Right renal cortex interstitium (tissue), 3 donors: Measurements from ENCODE around the gene OSBPL5. TPM values are rescaled to one million over a fixed set of nuclear protein-coding genes. Genes with fewer than 3 reads are reported as not detected.

Experiments
- DNase-seq, 3 donors: peaks; one replicate each; pipeline ENCODE4 v3.0.0-alpha.2; 2013; ENCODE audit warnings: low read depth in 3 of 3, low spot score in 2 of 3
- polyA plus RNA-seq, 3 donors: library from polyadenylated mRNA; unstranded; fragments of 120-200 nt; gene quantifications; one replicate each; pipeline ENCODE4 v1.2.1, GENCODE V29; 2013; ENCODE audit not compliant: insufficient read length in 3 of 3

The OSBPL5 gene
- polyA plus RNA-seq, 3 donors: 15.7 to 17.5 (median 16.5) TPM

GRCh38 chr11:3164552-3165151 lies 458 bp downstream of the OSBPL5 start:
- DNase-seq: no peak

- DNase-seq: no peak
These were observed 965 bp downstream of the OSBPL5 start for GRCh38 chr11:3164138-3164551.

DNA sequence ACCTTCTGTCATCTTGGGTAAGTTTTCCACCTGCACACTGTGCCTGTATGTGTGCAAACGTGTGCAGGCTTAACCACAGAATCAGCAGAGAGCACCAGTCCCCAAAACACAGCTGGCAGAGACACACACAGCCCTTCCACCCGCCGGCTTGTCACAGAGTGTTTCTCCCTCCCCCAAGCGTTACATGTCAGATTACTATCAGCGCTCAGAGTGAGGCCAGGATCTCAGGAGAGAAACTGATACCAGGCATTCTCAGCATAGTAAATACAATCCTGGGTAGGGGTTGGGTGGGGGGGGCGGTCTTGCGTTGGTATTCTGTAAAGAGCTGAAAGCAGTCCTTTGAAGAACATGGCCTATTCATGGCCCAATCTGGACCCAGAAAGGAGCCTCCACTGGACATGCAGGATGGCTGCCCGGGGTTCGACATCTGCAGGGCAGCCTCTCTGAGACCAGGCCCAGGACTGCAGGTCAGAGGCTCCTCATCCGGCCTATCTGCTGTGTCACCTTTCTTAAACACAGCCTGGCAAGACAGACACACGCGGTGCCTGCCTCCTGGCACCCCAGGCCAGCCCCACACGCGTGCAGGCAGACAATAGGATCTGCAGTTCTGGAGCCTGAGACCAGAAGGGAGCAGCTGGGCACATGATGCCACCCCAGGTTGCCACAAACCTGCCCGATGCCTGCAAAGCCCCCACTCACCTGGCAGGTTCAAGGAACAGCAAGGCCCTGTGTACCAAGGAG lies 1.7 kb downstream of the OSBPL5 start:
- DNase-seq: no peak

DNA sequence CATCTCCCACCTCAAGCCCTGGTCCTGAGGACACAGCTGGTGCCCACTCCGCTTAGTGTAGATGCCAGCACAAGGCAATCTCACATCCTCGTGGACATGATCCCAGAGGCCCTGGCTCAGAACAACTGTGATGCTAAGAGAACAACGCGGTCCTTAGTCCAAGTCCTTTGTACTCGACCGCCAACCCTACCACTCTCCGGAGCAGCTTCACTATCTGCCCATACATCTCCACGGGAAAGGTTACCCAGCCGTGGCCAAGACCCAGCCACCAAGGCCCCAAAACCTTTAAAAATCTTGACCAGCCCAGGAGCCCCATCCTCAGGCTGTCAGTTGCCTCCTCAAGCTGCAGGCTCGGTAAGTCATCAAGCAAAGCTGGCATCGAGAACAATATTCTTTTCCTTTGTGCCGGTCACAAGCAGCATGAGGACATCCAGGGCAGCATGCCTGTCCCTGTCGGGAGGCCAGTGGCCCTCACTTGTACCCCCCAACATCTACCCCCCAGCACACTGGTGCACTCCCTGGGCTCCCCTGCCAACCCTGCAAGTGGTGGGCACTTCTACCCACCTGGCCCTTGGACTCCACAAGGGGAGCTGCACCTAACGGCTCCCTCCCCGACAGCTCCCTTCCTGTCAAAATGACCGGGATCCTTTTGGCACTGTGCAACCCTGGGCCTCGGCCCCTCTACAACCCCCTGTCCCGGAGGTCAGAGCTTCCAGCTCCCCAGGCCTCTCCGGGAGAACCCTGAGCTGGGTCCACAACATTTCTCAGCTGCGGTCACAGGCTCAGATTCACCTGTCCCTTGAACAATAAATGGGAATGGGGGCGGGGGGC lies 2.5 kb downstream of the OSBPL5 start:
- no peak for DNase-seq

GRCh38 chr11:3161720-3162409 lies 3.2 kb downstream of the OSBPL5 start:
- DNase-seq: no peak

DNA sequence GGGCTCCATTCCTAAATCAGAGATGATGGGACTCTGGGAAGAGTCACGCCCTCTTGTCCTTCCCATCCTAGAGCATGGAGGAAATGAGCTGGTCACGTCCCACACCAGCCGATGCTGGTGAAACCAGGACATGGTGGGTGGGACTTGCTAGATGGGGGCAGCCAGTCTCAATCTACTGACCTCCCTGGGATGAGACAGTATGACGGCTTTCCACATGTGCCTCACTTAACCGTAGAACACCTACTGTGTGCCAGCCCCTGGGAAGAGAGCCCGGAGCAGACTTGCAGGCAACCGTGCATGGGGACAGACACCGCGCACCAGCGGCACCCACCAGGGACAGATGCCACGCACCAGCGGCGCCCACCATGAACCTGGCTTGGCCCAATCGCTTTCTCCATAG lies 3.8 kb downstream of the OSBPL5 start:
- no peak for DNase-seq

DNA sequence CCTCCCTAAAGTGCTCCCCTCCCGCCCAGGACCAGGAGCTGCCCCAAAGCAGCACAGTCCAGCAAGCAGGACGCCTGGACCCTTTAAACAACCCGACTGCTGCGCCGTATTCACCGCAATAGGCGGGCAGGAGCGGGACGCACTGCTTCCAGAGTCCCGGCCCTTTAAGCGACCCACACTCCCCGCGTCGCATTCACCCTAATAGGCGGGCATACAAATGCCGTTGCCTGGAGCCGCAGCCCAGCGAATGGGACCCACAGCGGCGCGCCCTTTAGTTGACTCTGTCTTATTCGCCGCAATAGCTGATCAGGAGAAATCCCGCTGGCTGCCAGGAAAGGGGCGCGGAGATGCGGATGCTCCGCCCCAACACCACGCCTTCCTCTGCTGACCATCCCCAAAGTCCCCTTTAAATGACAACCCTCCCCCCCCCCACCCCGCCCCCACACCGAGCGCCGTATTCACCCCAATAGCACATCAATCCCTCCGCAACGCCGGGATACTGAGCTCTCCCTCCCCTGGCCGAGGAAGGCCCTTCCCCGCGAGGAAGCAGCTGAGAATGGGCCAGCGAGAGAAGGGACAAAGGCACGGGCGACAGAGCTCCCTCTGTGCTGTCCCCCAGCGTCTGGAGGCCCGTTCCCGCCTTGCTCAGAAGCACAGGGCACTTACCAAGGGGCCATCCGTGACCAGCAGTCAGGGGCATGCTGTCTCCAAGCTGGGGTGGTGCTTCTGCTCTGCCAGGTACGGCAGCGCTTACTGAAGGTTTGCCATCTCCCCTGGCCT lies 4.7 kb downstream of the OSBPL5 start:
- peak; percentile 70 to 88 (median 79) for DNase-seq

DNA sequence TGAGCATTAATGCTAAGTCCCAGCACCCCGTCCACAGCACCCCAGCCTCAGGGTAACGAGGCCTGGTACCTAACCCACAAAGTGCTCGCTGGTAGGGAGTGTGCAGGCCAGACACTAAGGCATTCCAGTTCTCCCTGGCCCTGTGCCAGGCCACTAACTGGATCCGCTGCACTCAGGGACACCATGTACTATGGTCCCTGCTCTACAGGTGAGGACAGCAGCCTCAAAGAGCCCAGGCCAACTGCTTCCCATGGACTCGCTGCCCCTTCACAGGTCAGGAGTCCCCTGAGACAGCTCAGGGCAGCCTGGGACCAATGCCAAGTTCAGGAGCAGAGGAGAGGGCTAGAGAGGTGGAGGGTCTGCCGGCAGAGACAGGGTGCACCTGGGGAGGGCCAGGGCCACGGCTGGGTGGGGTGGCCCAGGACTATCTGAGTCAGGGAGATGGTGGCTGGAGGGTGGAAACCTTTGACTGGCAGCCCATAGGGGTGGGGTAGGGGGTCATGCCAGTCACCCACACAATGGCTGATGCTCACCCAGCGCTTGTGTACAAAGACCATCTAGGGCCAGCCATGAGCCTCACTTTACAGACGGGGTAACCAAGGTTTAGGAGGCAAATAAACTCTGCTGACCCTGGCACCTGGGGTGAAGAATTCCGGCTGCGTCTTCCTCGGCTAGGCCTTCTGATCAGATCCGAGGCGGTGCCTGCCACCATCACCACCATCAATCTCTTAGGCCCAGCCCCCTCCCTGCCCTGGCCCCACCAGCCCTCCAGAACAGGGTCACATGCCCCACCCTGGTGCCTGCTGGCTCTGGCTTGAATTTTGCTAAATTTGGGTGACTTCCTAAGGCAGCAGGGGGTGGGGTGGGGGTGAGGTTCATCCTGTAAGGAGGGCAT lies 5.6 kb downstream of the OSBPL5 start:
- no peak for DNase-seq

DNA sequence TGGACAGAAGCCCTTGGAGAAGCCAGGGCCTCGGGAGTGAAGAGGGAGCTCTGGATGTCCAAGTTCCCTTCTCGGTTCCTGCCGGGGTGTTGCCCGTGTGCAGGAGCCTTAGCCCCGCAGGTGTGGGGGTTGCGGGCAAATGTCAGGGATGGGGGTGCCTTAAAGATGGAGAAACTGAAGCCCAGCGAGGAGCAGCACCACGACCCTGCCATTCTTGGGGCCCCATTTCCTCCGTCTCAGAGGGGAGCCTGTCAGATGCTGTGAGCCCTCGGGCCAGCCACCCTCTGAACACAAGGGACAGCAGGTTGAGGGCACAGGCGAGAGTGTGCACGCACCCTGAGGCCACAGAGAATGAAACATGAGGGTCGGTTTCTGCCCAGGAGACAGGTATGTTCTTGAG lies 6.3 kb downstream of the OSBPL5 start:
- DNase-seq: no peak

- no peak for DNase-seq
These were observed 6.9 kb downstream of the OSBPL5 start for GRCh38 chr11:3158131-3158591.

- DNase-seq: no peak
These were observed 7.6 kb downstream of the OSBPL5 start for GRCh38 chr11:3157381-3158130.

DNA sequence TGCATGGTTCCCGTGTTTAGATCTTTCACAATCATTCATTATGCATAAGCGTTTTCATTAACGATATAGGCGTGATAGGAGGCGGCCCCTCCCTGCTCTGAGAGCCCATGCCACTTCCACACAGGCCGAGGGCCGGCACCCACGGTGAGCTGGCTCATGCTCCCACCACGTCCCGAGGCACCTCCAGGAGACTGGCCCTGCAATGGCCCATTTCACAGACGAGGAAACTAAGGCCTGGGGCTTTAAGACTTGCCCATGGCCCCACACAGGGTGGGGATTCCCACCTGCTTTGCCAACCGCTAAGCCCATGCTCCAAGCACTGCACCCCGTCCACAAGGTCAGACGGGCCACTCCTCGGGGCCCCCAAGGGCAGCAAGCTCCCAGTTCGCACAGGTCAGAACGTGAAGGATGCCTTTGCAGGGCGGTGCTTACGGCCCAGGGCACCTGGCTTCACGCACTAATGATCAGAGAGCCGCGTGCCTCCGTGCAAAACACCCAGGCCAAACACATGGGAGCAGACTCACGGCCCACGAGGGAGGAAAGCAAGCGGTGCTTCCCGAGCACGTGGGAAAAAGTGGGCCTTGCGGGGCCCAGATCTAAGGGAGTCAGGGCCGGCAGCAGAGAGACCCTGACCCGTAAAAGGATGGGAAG lies 8.3 kb downstream of the OSBPL5 start:
- no peak for DNase-seq

DNA sequence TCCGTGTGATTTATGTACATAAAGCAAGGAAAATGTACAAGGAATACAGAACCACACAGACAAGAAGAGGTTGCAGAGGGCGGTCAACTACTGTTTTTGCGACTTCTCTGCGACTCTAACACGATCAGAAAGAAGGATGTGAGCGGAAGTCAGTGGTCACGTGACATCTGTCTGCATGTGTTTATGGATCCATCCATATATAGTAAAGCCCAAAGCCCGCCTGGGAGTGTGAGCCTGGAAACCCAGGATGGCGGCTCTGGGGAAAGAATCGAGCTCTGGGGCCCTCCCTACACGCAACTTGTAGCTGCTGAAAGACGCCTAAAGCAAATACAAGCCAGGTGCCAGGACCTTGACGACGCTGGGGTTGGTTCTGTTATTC lies 8.8 kb downstream of the OSBPL5 start:
- DNase-seq: no peak

GRCh38 chr11:3155691-3156258 lies 9.3 kb downstream of the OSBPL5 start:
- no peak for DNase-seq

DNA sequence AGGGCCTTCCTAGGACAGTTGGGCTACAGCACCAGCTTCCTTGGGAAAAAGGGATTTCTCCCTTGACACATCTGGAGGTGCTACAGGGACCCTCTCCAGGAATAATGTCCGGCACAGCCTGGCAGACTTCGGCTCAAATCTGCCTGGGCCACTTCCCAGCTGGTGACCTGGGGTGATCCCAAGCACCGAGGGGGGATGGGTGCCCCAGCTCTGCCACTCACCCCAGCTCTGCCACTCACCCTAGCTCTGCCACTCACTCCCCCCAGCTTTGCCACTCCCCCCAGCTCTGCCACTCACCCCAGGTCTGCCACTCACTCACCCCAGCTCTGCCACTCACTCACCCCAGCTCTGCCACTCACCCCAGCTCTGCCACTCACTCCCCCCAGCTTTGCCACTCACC lies 9.9 kb downstream of the OSBPL5 start:
- DNase-seq: no peak

- DNase-seq: no peak
These were observed 11.0 kb downstream of the OSBPL5 start for GRCh38 chr11:3154001-3154599.

DNA sequence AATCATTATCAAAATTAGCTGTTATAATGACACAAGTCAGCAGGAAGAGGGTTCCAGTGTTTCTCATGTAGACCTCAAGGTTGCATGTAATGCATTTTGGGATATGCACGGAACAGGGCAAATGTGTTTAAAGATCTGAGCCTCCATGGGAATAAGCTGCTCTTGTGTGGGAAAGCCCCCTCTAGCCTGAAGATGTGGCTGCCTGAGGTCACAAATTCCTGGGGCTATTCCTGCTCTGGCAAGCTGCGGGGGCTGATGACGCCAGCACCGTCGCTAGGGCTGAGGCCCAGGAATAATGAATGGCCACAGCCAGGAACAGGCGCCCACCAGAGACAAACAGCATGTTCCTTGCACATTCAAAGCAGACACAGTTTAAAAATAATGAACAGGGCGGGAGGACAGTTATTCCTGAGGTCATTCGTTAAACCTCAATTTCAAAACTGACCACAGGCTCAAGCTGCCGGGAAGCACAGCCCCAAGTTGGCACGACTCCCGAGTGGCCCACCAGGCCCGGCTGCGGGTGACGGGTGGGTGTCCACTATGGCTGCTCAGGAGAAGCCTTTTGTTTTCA lies 11.7 kb downstream of the OSBPL5 start:
- no peak for DNase-seq
